Large intestine (tissue), 3 donors: ENCODE data around the gene LRRC3. TPM values are rescaled to one million over a fixed set of nuclear protein-coding genes. Genes with fewer than 3 reads are reported as not detected.

Experiments
- DNase-seq, 2 donors: peaks; one replicate each; pipeline versions ENCODE4 v3.0.0 to v3.0.0-alpha.2; 2013
- H3K27ac ChIP-seq: one replicate; pipeline ENCODE4 v1.5.1; 2013; ENCODE audit warnings: low read length
- H3K27me3 ChIP-seq: 2 replicates; pipeline ENCODE4 v1.6.1; 2013; ENCODE audit warnings: low read length; ENCODE audit not compliant: control insufficient read depth, insufficient read depth
- H3K36me3 ChIP-seq: 2 replicates; pipeline ENCODE4 v1.6.1; 2013; ENCODE audit warnings: low read length; ENCODE audit not compliant: control insufficient read depth, insufficient read depth
- H3K4me1 ChIP-seq: one replicate; pipeline ENCODE4 v1.6.1; 2013; ENCODE audit warnings: low read length; ENCODE audit not compliant: control insufficient read depth, insufficient read depth
- H3K4me3 ChIP-seq: one replicate; pipeline ENCODE4 v1.5.1; 2013; ENCODE audit warnings: low read length
- H3K9me3 ChIP-seq: one replicate; pipeline ENCODE4 v1.6.1; 2013; ENCODE audit warnings: mild to moderate bottlenecking, low read depth, low read length, moderate library complexity; ENCODE audit not compliant: control insufficient read depth
- WGBS: methylation state at CpG from one replicate; pipeline ENCODE4 v1.1.5; 2013; ENCODE audit warnings: low lambda C conversion rate; ENCODE audit not compliant: insufficient coverage; 5-methylcytosine and 5-hydroxymethylcytosine counted together
- polyA plus RNA-seq: library from polyadenylated mRNA; unstranded; fragments of 120-200 nt; gene quantifications from one replicate; pipeline ENCODE4 v1.2.1, GENCODE V29; 2013

Gene LRRC3
- polyA plus RNA-seq, 1 donor, result 18.8 TPM

DNA sequence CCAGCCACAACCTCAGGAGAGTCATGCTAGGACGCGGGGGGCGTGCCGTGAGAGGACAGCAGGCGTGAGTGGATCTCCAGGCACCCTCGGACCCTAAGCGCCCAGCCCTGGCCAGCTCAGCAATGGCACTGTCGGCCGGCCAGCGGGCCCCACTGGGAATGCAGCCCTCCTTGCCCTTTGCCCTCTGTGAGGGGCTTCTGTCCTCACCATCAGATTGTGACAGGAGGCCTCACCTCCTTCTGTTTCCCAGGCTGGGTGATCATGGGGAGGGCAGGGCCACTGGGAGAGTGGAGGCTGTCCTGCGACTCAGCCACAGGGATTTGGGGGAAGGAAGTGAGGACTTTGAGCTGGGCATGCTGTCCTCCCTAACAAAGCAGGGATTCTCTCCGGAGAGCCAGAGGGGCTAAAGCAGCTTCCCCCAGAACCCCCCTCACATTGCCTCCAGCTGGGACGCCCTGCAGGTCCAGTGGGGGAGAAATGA lies 6.6 kb upstream of the LRRC3 start:
- Histone ChIP-seq H3K9me3 (peaks cover 3% of the 10 kb centered on the region), H3K27me3 (peaks cover 5% of the 10 kb centered on the region), H3K27ac (no peak overlapping the region), H3K4me3 (no peak overlapping the region), H3K36me3 (no peaks in the 10 kb centered on the region), H3K4me1 (no peaks in the 10 kb centered on the region)
- no CpG with 5 or more reads among the region's 13 CpGs for WGBS
- peak in 1 of 2 donors; percentile 27 for DNase-seq

- H3K27ac ChIP-seq, result no peak overlapping the region
- WGBS, result 20% methylated on average over 1 of the region's 28 CpGs
- peaks cover 5% of the 10 kb centered on the region for H3K27me3 ChIP-seq
These were observed 5.6 kb upstream of the LRRC3 start for GRCh38 chr21:44449473-44450363.

GRCh38 chr21:44450402-44450801 lies 4.9 kb upstream of the LRRC3 start:
- Histone ChIP-seq H3K9me3 (peaks cover 10% of the 10 kb centered on the region), H3K27ac (no peak overlapping the region), H3K4me1 (no peaks in the 10 kb centered on the region), H3K27me3 (peaks cover 5% of the 10 kb centered on the region), H3K4me3 (no peak overlapping the region), H3K36me3 (no peaks in the 10 kb centered on the region)
- DNase-seq, result no peak
- WGBS, result no CpG with 5 or more reads among the region's 14 CpGs

More at GRCh38 chr21:44449473-44450363, 5.6 kb upstream of the LRRC3 start:
- Histone ChIP-seq H3K9me3 (peaks cover 6% of the 10 kb centered on the region), H3K4me3 (no peak overlapping the region), H3K4me1 (no peaks in the 10 kb centered on the region), H3K36me3 (no peaks in the 10 kb centered on the region)
- no peak for DNase-seq

DNA sequence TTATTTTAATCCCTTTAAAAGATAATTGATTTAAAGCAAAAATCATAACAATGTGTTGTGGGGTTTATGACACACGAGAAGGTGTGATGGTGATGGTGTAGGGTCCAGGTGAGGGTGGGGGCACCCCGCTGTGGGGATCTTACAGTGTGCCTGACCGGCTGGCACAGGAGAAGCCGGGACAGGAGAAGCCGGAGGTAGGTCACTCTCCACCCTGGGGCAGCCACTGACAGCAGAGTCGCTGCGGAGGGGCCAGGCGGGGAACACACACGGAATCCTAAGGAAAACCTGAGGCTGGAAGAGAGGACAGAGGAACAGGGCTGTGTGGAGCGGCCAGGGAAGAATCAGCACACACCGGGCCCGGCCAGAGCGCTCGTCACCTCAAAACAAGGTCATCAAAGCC lies 4.3 kb upstream of the LRRC3 start:
- Histone ChIP-seq H3K4me1 (no peaks in the 10 kb centered on the region), H3K4me3 (no peak overlapping the region), H3K27ac (no peak overlapping the region), H3K36me3 (no peaks in the 10 kb centered on the region), H3K27me3 (peaks cover 5% of the 10 kb centered on the region), H3K9me3 (peaks cover 10% of the 10 kb centered on the region)
- no CpG with 5 or more reads among the region's 14 CpGs for WGBS
- DNase-seq, result no peak

GRCh38 chr21:44453120-44453519 lies 2.2 kb upstream of the LRRC3 start:
- no peak for DNase-seq
- Histone ChIP-seq H3K36me3 (peaks cover 7% of the 10 kb centered on the region), H3K4me3 (no peak overlapping the region), H3K9me3 (peaks cover 16% of the 10 kb centered on the region), H3K4me1 (peaks cover 18% of the 10 kb centered on the region), H3K27ac (no peak overlapping the region), H3K27me3 (peaks cover 5% of the 10 kb centered on the region)
- 100% methylated on average over 1 of the region's 3 CpGs for WGBS

DNA sequence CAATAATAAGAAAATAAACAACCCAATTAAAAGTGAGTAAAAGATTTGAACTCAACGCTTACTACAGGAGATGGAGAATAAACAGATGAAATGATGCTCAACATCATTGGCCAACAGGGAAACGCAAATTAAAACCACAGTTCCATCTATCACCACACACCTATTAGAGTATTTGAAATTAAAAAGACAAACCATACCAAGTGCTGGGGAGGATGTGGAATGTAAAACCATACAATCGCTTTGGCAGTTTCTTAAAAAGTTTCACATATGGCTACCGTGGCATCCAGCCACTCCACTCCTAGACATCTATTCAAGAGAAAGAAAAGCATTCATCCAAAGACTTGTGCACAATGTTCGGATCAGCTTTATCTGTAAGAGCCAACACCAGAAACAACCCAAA lies 1.3 kb upstream of the LRRC3 start:
- H3K27me3 ChIP-seq, result peaks cover 5% of the 10 kb centered on the region
- 100% methylated on average over 1 of the region's 5 CpGs for WGBS
- no peak overlapping the region for H3K4me3 ChIP-seq
- peaks cover 7% of the 10 kb centered on the region for H3K36me3 ChIP-seq
- no peak overlapping the region for H3K27ac ChIP-seq
- H3K4me1 ChIP-seq, result peaks cover 26% of the 10 kb centered on the region
- no peak for DNase-seq
- peaks cover 16% of the 10 kb centered on the region for H3K9me3 ChIP-seq

- Histone ChIP-seq H3K9me3 (peaks cover 16% of the 10 kb centered on the region), H3K36me3 (peaks cover 10% of the 10 kb centered on the region), H3K27ac (peak overlapping the region; percentile 60), H3K4me1 (peaks cover 30% of the 10 kb centered on the region), H3K4me3 (peak overlapping the region; percentile 68), H3K27me3 (peaks cover 5% of the 10 kb centered on the region)
- peak; percentile 42 to 60 for DNase-seq
- no CpG with 5 or more reads among the region's 72 CpGs for WGBS
These were observed 359 bp downstream of the LRRC3 start for GRCh38 chr21:44455524-44456213.

GRCh38 chr21:44456214-44456914 lies 1.1 kb downstream of the LRRC3 start:
- no peak for DNase-seq
- WGBS, result 20% methylated on average over 1 of the region's 35 CpGs

DNA sequence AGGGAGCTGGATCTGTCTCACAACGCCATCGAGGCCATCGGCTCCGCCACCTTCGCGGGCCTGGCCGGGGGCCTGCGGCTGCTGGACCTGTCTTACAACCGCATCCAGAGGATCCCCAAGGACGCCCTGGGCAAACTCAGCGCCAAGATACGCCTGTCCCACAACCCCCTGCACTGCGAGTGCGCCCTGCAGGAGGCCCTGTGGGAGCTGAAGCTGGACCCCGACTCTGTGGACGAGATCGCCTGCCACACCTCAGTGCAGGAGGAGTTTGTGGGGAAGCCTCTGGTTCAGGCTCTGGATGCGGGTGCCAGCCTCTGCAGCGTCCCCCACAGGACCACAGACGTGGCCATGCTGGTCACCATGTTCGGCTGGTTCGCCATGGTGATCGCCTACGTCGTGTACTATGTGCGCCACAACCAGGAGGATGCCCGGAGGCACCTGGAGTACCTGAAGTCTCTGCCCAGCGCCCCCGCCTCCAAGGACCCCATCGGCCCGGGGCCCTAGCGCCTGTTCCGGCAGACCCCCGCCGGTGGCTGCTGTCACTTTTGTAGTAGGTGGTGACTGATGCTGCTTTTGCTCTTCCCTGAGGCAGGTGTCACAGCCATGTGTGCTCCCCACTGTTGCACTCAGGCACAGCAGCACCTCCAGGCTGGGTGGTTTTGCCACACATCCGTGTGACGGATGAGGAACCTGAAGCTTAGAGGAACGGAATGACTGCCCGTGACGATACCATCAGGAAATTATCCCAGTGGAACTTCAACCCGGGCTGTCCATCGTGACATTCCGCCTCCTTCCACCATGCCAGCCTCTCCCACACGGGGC lies 1.8 kb downstream of the LRRC3 start:
- Histone ChIP-seq H3K27ac (peak overlapping the region; percentile 96), H3K4me1 (peaks cover 30% of the 10 kb centered on the region), H3K36me3 (peaks cover 10% of the 10 kb centered on the region), H3K27me3 (peaks cover 2% of the 10 kb centered on the region), H3K9me3 (peaks cover 16% of the 10 kb centered on the region), H3K4me3 (no peak overlapping the region)
- DNase-seq, result no peak
- no CpG with 5 or more reads among the region's 44 CpGs for WGBS

More at GRCh38 chr21:44456214-44456914, 1.1 kb downstream of the LRRC3 start:
- peaks cover 5% of the 10 kb centered on the region for H3K27me3 ChIP-seq
- peaks cover 16% of the 10 kb centered on the region for H3K9me3 ChIP-seq
- peak overlapping the region; percentile 68 for H3K4me3 ChIP-seq
- H3K4me1 ChIP-seq, result peaks cover 30% of the 10 kb centered on the region
- H3K27ac ChIP-seq, result peak overlapping the region; percentile 60
- H3K36me3 ChIP-seq, result peaks cover 10% of the 10 kb centered on the region
